PFSK-1 (cell line): ENCODE measurements around the gene PXN.

ENCODE experiments used
- FOXP2 ChIP-seq: optimal IDR thresholded peaks from 2 replicates; pipeline ENCODE3; 2011; ENCODE audit warnings: borderline replicate concordance, control low read depth, inconsistent platforms; ENCODE audit not compliant: insufficient read depth; ENCODE audit errors: extremely low read length, extremely low read depth
- POLR2AphosphoS5 ChIP-seq: IDR thresholded peaks from 2 replicates; pipeline ENCODE4 v1.6.1; 2012; ENCODE audit warnings: low read depth, mild to moderate bottlenecking, control low read depth, low read length, moderate library complexity
- REST ChIP-seq, 2 experiments: IDR thresholded peaks; 2 replicates each; pipeline versions ENCODE4 v1.6.1 to v1.8.0; 2011 to 2012; ENCODE audit warnings: low read depth in 2 of 2, low read length in 2 of 2, control low read depth in 1 of 2, inconsistent platforms in 1 of 2, mild to moderate bottlenecking in 1 of 2, moderate library complexity in 1 of 2; ENCODE audit not compliant: insufficient read depth in 1 of 2
- SIN3A ChIP-seq: IDR thresholded peaks from 2 replicates; pipeline ENCODE4 v1.6.1; 2012; ENCODE audit warnings: mild to moderate bottlenecking, low read length, moderate library complexity, borderline replicate concordance; ENCODE audit not compliant: insufficient read depth
- TAF1 ChIP-seq: IDR thresholded peaks from 2 replicates; pipeline ENCODE4 v1.6.1; 2012; ENCODE audit warnings: low read length, control low read depth, borderline replicate concordance; ENCODE audit not compliant: insufficient read depth

Gene PXN

GRCh38 chr12:120292411-120292660 is 26.8 kb upstream of the PXN start:
- no peak for TF ChIP-seq REST (IDR thresholded peaks at IDR 0.05; ENCODE audit: insufficient read depth in 1 of 2, low read depth in 2 of 2, low read length in 2 of 2)
- TF ChIP-seq SIN3A: no peak
- no peak for TF ChIP-seq POLR2AphosphoS5
- TF ChIP-seq FOXP2: no peak

GRCh38 chr12:120290609-120291305 is 25.2 kb upstream of the PXN start:
- no peak for TF ChIP-seq FOXP2
- no peak for TF ChIP-seq REST (IDR thresholded peaks at IDR 0.05; ENCODE audit: insufficient read depth in 1 of 2, low read depth in 2 of 2, low read length in 2 of 2)
- no peak for TF ChIP-seq TAF1
- no peak for TF ChIP-seq SIN3A
- no peak for TF ChIP-seq POLR2AphosphoS5

GRCh38 chr12:120287491-120287890 is 22.0 kb upstream of the PXN start:
- TF ChIP-seq TAF1: no peak
- no peak for TF ChIP-seq FOXP2
- no peak for TF ChIP-seq POLR2AphosphoS5
- TF ChIP-seq SIN3A: no peak
- TF ChIP-seq REST (IDR thresholded peaks at IDR 0.05; ENCODE audit: insufficient read depth in 1 of 2, low read depth in 2 of 2, low read length in 2 of 2): no peak

- no peak for TF ChIP-seq TAF1
- no peak for TF ChIP-seq SIN3A
- no peak for TF ChIP-seq POLR2AphosphoS5
- no peak for TF ChIP-seq FOXP2
- TF ChIP-seq REST (IDR thresholded peaks at IDR 0.05; ENCODE audit: insufficient read depth in 1 of 2, low read depth in 2 of 2, low read length in 2 of 2): no peak
Observed at GRCh38 chr12:120286768-120287490, 21.4 kb upstream of the PXN start.

- TF ChIP-seq FOXP2 (no peak), TAF1 (no peak), REST (IDR thresholded peaks at IDR 0.05; ENCODE audit: insufficient read depth in 1 of 2, low read depth in 2 of 2, low read length in 2 of 2) (no peak), POLR2AphosphoS5 (no peak), SIN3A (no peak)
Observed at GRCh38 chr12:120284381-120284780, 18.9 kb upstream of the PXN start.
